Astrocyte (in vitro differentiated cells and primary cell): Measurements from ENCODE around the gene MAB21L1. TPM values are rescaled to one million over a fixed set of nuclear protein-coding genes. Genes with fewer than 3 reads are reported as not detected.

Experiments
- DNase-seq: peaks from one replicate; pipeline ENCODE4 v3.0.0-alpha.2; 2010; ENCODE audit warnings: low read depth
- FAIRE-seq: peaks from 2 replicates; lab custom pipeline; 2011; peaks lifted over from hg19 to GRCh38; lab: Jason Lieb, UNC
- H2AFZ ChIP-seq: 2 replicates; pipeline ENCODE4 v1.6.0; 2012; ENCODE audit warnings: low read depth, low read length, inconsistent platforms
- H3K27ac ChIP-seq: 2 replicates; pipeline ENCODE4 v1.5.1; 2011; ENCODE audit warnings: low read depth, low read length, inconsistent platforms
- H3K27me3 ChIP-seq: 2 replicates; pipeline ENCODE4 v1.6.0; 2011; ENCODE audit warnings: low read length, inconsistent platforms; ENCODE audit not compliant: insufficient read depth
- H3K36me3 ChIP-seq: 2 replicates; pipeline ENCODE4 v1.5.1; 2011; ENCODE audit warnings: low read length, inconsistent platforms; ENCODE audit not compliant: insufficient read depth
- H3K4me1 ChIP-seq: 2 replicates; pipeline ENCODE4 v1.5.1; 2011; ENCODE audit warnings: low read length, inconsistent platforms; ENCODE audit not compliant: insufficient read depth
- H3K4me2 ChIP-seq: 2 replicates; pipeline ENCODE4 v1.6.0; 2012; ENCODE audit warnings: low read length, inconsistent platforms
- H3K4me3 ChIP-seq: 2 replicates; pipeline ENCODE4 v1.5.1; 2011; ENCODE audit warnings: low read depth, mild to moderate bottlenecking, low read length, inconsistent platforms; ENCODE audit not compliant: insufficient read depth
- H3K79me2 ChIP-seq: 2 replicates; pipeline ENCODE4 v1.6.0; 2012; ENCODE audit warnings: mild to moderate bottlenecking, low read length, inconsistent platforms; ENCODE audit not compliant: insufficient read depth
- H3K9ac ChIP-seq: 2 replicates; pipeline ENCODE4 v1.6.0; 2012; ENCODE audit warnings: mild to moderate bottlenecking, low read length, inconsistent platforms
- H3K9me3 ChIP-seq: 2 replicates; pipeline ENCODE4 v1.5.1; 2012; ENCODE audit warnings: low read depth, mild to moderate bottlenecking, low read length, inconsistent platforms; ENCODE audit not compliant: insufficient read depth
- H4K20me1 ChIP-seq: 2 replicates; pipeline ENCODE4 v1.6.0; 2012; ENCODE audit warnings: low read length, inconsistent platforms; ENCODE audit not compliant: insufficient read depth
- H3K27ac Mint-ChIP-seq: one replicate; pipeline ENCODE4 v1.8.0; 2021; ENCODE audit warnings: mild to moderate bottlenecking, mixed read lengths; ENCODE audit not compliant: unreplicated experiment
- H3K27me3 Mint-ChIP-seq: one replicate; pipeline ENCODE4 v1.8.0; 2021; ENCODE audit warnings: low read depth, mixed read lengths; ENCODE audit not compliant: unreplicated experiment
- H3K36me3 Mint-ChIP-seq: one replicate; pipeline ENCODE4 v1.8.0; 2021; ENCODE audit warnings: low read depth, mixed read lengths; ENCODE audit not compliant: unreplicated experiment
- H3K4me1 Mint-ChIP-seq: one replicate; pipeline ENCODE4 v1.8.0; 2021; ENCODE audit warnings: low read depth, mixed read lengths; ENCODE audit not compliant: unreplicated experiment
- H3K4me3 Mint-ChIP-seq: one replicate; pipeline ENCODE4 v1.8.0; 2021; ENCODE audit warnings: mild to moderate bottlenecking, moderate library complexity, mixed read lengths; ENCODE audit not compliant: unreplicated experiment
- H3K9me3 Mint-ChIP-seq: one replicate; pipeline ENCODE4 v1.8.0; 2021; ENCODE audit warnings: mild to moderate bottlenecking, mixed read lengths; ENCODE audit not compliant: unreplicated experiment
- CTCF ChIP-seq: IDR thresholded peaks from 2 replicates; pipeline ENCODE4 v1.5.1; 2011; ENCODE audit warnings: low read depth, mild to moderate bottlenecking, inconsistent platforms, low read length, moderate library complexity; ENCODE audit not compliant: insufficient read depth
- EZH2 ChIP-seq: IDR thresholded peaks from 2 replicates; pipeline ENCODE4 v1.6.1; 2012; ENCODE audit warnings: mild to moderate bottlenecking, low read length, inconsistent platforms; ENCODE audit not compliant: insufficient read depth
- total RNA-seq: library from RNA; stranded (reverse); gene quantifications from 2 replicates; pipeline ENCODE4 v1.2.1, GENCODE V29; 2021

MAB21L1 gene
- total RNA-seq, 1 donor from 2014 or later: 2.9 TPM

- Histone ChIP-seq H3K4me2 (no peak overlapping the region), H3K27ac (no peak overlapping the region), H4K20me1 (no peaks in the 10 kb centered on the region), H3K36me3 (no peaks in the 10 kb centered on the region), H3K27me3 (no peaks in the 10 kb centered on the region), H3K4me1 (no peaks in the 10 kb centered on the region), H3K9ac (no peak overlapping the region), H3K4me3 (no peak overlapping the region), H2AFZ (no peak overlapping the region), H3K9me3 (no peaks in the 10 kb centered on the region), H3K79me2 (no peaks in the 10 kb centered on the region)
- no peak overlapping the region for H3K27ac Mint-ChIP-seq
- H3K27me3 Mint-ChIP-seq: no peaks in the 10 kb centered on the region
- H3K4me3 Mint-ChIP-seq: no peak overlapping the region
- no peaks in the 10 kb centered on the region for H3K36me3 Mint-ChIP-seq
- DNase-seq: no peak
- no peak for FAIRE-seq
- no peak for TF ChIP-seq EZH2
- no peak for TF ChIP-seq CTCF
- H3K4me1 Mint-ChIP-seq: no peaks in the 10 kb centered on the region
- H3K9me3 Mint-ChIP-seq: no peaks in the 10 kb centered on the region
Measured at GRCh38 chr13:35449821-35450220, 26.7 kb downstream of the MAB21L1 start.

GRCh38 chr13:35448465-35448864 is 28.0 kb downstream of the MAB21L1 start:
- H3K4me3 ChIP-seq: no peak overlapping the region
- Mint-ChIP-seq H3K36me3 (no peaks in the 10 kb centered on the region), H3K4me3 (no peak overlapping the region), H3K27me3 (no peaks in the 10 kb centered on the region), H3K9me3 (no peaks in the 10 kb centered on the region), H3K27ac (no peak overlapping the region), H3K4me1 (no peaks in the 10 kb centered on the region)
- no peaks in the 10 kb centered on the region for H3K79me2 ChIP-seq
- H3K9me3 ChIP-seq: no peaks in the 10 kb centered on the region
- DNase-seq (no peak), FAIRE-seq (no peak)
- no peak overlapping the region for H3K27ac ChIP-seq
- H3K27me3 ChIP-seq: no peaks in the 10 kb centered on the region
- H3K36me3 ChIP-seq: no peaks in the 10 kb centered on the region
- H3K4me2 ChIP-seq: no peak overlapping the region
- no peaks in the 10 kb centered on the region for H4K20me1 ChIP-seq
- H3K9ac ChIP-seq: no peak overlapping the region
- no peak overlapping the region for H2AFZ ChIP-seq
- H3K4me1 ChIP-seq: no peaks in the 10 kb centered on the region
- no peak for TF ChIP-seq EZH2
- no peak for TF ChIP-seq CTCF
